H7 (cell line): Measurements from ENCODE around the gene BRD4. TPM values are rescaled to one million over a fixed set of nuclear protein-coding genes. Genes with fewer than 3 reads are reported as not detected.
"Not testable (repeated sequence)": the region's sequence is repeated elsewhere in the genome, so short reads cannot be mapped to it uniquely, and the experiment has no call there.

Experiments
- DNase-seq: peaks from one replicate; pipeline ENCODE4 v3.0.0; 2012
- H3K27me3 ChIP-seq: 2 replicates; pipeline ENCODE4 v1.6.0; 2011; ENCODE audit warnings: mild to moderate bottlenecking, low read length; ENCODE audit not compliant: control insufficient read depth, insufficient read depth
- H3K36me3 ChIP-seq: replicated peaks from 2 replicates; pipeline ENCODE4 v1.5.1; 2011; ENCODE audit warnings: low read length; ENCODE audit not compliant: control insufficient read depth, insufficient read depth
- H3K4me3 ChIP-seq: 2 replicates; pipeline ENCODE4 v1.5.1; 2011; ENCODE audit warnings: low read depth, mild to moderate bottlenecking, control low read depth, low read length, moderate library complexity; ENCODE audit not compliant: insufficient read depth
- total RNA-seq: library from RNA; depleted of rRNA; stranded (reverse); fragments of >200 nt; shearing (Covaris generic); gene quantifications from 2 replicates; pipeline ENCODE4 v1.2.3, GENCODE V29; 2014

Gene BRD4
- total RNA-seq, 1 experiment from 2014 or later, result 24.8 TPM

DNA sequence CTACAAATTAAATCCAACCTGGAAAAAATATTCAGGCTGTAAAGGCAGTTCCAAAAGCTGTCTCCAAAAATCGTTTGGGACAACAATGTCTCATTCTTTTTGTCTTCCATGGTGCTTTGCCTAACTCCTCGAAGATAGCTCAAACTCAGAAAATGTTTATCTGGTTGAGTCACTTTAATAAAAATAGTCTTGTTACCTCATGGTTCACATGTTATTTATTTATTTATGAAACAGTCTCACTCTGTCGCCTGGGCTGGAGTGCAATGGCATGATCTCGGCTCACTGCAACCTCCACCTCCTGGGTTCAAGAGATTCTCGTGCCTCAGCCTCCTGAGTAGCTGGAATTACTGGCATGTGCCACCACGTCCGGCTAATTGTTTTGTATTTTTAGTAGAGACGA is 4.9 kb upstream of the BRD4 start:
- Histone ChIP-seq H3K36me3 (no peaks in the 10 kb centered on the region), H3K27me3 (no peaks in the 10 kb centered on the region), H3K4me3 (no peak overlapping the region)
- no peak for DNase-seq

DNA sequence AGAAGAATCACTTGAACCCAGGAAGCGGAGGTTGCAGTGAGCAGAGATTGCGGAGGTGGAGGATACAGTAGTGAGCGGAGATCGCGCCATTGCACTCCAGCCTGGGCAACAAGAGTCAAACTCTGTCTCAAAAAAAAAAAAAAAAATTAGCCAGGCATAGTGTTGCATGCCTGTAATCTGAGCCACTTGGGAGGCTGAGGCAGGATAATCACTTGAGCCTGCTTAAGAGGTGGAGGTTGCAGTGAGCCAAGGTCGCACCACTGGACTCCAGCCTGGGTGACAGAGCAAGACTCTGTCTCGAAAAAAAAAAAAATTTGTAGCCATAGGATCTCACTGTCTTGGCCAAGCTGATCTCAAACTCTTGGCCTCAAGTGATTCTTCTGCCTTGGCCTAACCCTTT is 3.7 kb upstream of the BRD4 start:
- not testable (repeated sequence) for H3K36me3 ChIP-seq, DNase-seq, H3K4me3 ChIP-seq, H3K27me3 ChIP-seq

DNA sequence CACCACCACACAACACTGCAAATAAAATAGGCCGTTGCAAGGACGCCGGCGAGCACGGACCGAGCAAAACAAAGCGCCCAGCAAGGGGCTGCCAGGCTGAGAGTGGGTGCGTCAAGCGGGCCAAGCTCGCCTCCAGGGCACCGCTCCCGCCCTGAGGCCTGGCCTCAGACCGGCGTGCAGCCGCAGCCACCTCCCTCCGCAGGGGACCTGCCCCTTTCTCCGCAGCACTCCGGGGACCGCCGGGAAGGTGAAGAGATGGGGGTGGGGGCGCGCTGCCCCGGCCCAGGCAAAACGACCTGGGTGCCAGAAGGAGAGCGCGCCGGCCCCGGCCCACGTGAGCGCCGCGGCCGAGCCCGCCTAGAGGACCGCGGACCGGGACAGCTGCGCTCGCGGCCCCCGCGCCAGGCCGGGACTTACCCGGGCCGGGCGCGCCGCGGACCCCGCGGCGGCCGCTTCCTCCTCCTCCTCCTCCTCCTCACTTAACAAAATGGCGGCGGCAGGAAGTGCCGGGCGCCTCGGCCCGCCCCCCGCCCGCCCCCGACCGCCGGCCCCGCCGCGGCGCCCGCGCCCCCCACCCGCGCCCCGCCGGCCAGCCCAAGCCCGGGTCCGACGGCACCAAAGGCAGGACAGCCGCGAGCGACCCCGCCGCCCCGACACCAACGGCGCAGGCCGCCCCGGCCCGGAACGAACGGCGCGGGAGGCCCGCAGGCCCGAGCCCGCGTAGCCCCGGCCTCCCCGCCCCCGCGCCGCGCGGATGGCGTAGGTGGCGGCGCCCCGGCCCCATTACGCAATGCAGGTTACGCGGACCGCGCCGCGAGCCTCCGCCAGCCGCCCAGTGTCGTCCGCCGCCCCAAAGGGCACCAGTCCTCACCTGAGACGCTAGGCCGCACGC is 674 bp downstream of the BRD4 start:
- peak overlapping the region; percentile 97 for H3K4me3 ChIP-seq
- peak; percentile 93 for DNase-seq
- H3K36me3 ChIP-seq, result no peaks in the 10 kb centered on the region
- H3K27me3 ChIP-seq, result no peaks in the 10 kb centered on the region

DNA sequence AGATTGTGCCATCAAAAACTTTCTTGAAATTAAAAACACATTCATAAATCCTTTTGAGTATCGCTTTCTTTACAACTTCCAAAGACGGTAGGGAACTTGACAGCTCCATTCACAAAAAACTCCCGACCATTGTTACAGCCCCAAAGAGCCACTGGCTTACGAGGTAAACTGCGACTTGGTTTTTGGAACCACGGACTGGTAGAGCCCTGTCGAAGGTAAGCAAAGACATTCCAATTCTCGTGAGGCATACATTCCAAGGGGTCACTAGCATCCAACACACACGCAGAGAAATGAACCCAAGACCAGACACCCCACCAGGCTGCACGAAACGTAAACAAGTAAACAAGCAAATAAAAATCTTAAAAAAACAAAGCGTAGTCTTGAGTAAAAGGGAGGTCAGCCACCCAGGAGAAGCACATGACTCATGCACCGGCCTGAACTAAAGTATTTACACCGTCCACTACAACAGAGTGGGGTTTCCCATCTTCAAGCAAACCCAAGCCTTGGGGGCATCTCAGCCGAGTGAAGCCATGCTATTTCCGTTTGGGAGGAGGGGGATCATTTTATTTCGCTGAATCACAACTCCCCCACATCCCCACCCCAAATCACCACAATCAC is 1.4 kb downstream of the BRD4 start:
- peak overlapping the region; percentile 97 for H3K4me3 ChIP-seq
- no peak for DNase-seq
- H3K27me3 ChIP-seq, result no peaks in the 10 kb centered on the region
- no peaks in the 10 kb centered on the region for H3K36me3 ChIP-seq

- no peak for DNase-seq
- Histone ChIP-seq H3K4me3 (no peak overlapping the region), H3K27me3 (no peaks in the 10 kb centered on the region), H3K36me3 (no peaks in the 10 kb centered on the region; the same call in 1 of the 2 replicates)
These were observed 4.0 kb downstream of the BRD4 start for GRCh38 chr19:15328312-15328711.

- DNase-seq, result no peak
- H3K27me3 ChIP-seq, result no peaks in the 10 kb centered on the region
- H3K4me3 ChIP-seq, result no peak overlapping the region
- no peaks in the 10 kb centered on the region; the same call in 1 of the 2 replicates for H3K36me3 ChIP-seq
These were observed 7.4 kb downstream of the BRD4 start for GRCh38 chr19:15324791-15325519.

GRCh38 chr19:15323496-15324235 is 8.7 kb downstream of the BRD4 start:
- DNase-seq, result no peak
- no peaks in the 10 kb centered on the region; the same call in 1 of the 2 replicates for H3K36me3 ChIP-seq
- H3K4me3 ChIP-seq, result no peak overlapping the region
- H3K27me3 ChIP-seq, result no peaks in the 10 kb centered on the region

GRCh38 chr19:15321739-15322138 is 10.6 kb downstream of the BRD4 start:
- DNase-seq, result no peak
- Histone ChIP-seq H3K4me3 (no peak overlapping the region), H3K27me3 (no peaks in the 10 kb centered on the region), H3K36me3 (no peaks in the 10 kb centered on the region; the same call in 1 of the 2 replicates)

- Histone ChIP-seq H3K36me3 (no peaks in the 10 kb centered on the region; the same call in 1 of the 2 replicates), H3K4me3 (no peak overlapping the region), H3K27me3 (no peaks in the 10 kb centered on the region)
- no peak for DNase-seq
These were observed 12.2 kb downstream of the BRD4 start for GRCh38 chr19:15320116-15320515.

DNA sequence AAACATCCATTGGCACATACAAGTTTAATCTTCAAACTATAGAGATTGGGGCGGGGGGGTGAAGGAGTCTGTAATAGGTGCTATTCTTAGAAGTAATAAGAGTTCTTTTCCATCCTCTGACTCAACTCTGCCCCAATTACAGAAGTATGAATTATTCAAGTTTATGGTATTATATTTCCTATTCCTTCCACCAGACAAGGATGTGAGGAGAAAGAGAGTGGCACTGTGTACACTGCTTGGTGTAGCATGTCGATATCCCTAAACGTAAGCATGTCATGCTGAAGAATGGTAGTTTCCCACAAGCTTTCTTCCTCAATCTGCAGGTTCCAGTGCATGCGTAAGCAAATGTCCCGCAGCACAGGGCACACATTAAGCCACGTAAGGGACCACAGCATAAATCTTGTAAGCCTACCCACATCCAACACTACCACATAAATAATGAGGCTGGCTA is 14.1 kb downstream of the BRD4 start:
- no peaks in the 10 kb centered on the region for H3K27me3 ChIP-seq
- H3K4me3 ChIP-seq, result no peak overlapping the region
- DNase-seq, result no peak
- no peaks in the 10 kb centered on the region for H3K36me3 ChIP-seq

- H3K4me3 ChIP-seq, result no peak overlapping the region
- no peak for DNase-seq
- no peaks in the 10 kb centered on the region for H3K36me3 ChIP-seq
These were observed 14.8 kb downstream of the BRD4 start for GRCh38 chr19:15317392-15318071.

GRCh38 chr19:15316498-15316897 is 15.8 kb downstream of the BRD4 start:
- no peak for DNase-seq
- no peaks in the 10 kb centered on the region for H3K36me3 ChIP-seq
- no peaks in the 10 kb centered on the region for H3K27me3 ChIP-seq
- no peak overlapping the region for H3K4me3 ChIP-seq

More at GRCh38 chr19:15317392-15318071, 14.8 kb downstream of the BRD4 start:
- no peaks in the 10 kb centered on the region for H3K27me3 ChIP-seq

DNA sequence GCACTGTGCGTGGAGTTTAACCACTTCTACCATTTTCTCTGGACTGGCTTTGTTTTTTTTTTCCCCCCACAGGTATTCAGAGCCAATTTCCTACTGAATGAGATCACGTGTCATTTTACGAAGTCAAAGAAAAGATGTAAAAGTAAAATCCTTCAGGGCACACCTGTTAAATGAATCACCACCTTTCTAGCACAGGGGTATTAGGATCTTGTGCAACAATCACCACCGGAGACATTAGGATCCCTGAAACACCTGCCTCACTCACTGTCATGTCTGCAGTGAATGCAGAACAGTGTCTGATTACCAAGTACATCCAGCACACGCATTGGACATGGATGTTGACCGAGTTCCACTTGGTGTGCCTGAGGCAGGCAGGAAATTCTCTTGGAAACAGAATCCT is 17.2 kb downstream of the BRD4 start:
- H3K27me3 ChIP-seq, result no peaks in the 10 kb centered on the region
- no peak overlapping the region for H3K4me3 ChIP-seq
- H3K36me3 ChIP-seq, result no peaks in the 10 kb centered on the region
- no peak for DNase-seq
